Activated CD4-positive, alpha-beta T cell treated with anti-CD3 and anti-CD28 coated beads, Interleukin-2, amount 10 ng/mL, durations not matched to agents 7 days and 5 days (primary cell): Measurements from ENCODE around the gene ZDHHC8. TPM values are rescaled to one million over a fixed set of nuclear protein-coding genes. Genes with fewer than 3 reads are reported as not detected.
A peak's percentile ranks its signal among the peaks of the same experiment; 100 is the strongest.
"Not testable (repeated sequence)": the region's sequence is repeated elsewhere in the genome, so short reads cannot be mapped to it uniquely, and the experiment has no call there.

Experiments used
- CTCF ChIA-PET: fragments of 350-600 bp; sonication (Branson Sonifier 250); formaldehyde crosslinking; loops from one replicate; lab custom pipeline; 2021; ENCODE audit warnings: antibody characterized with exemption; lab: Charles Lee
- POLR2A ChIA-PET: fragments of 350-600 bp; sonication (Branson Sonifier 250); formaldehyde crosslinking; loops from one replicate; lab custom pipeline; 2021; ENCODE audit warnings: antibody characterized with exemption; lab: Charles Lee
- DNase-seq: peaks from one replicate; pipeline ENCODE4 v3.0.0-alpha.2; 2020
- H3K27ac Mint-ChIP-seq: one replicate; pipeline ENCODE4 v1.8.0; 2021; ENCODE audit warnings: mild to moderate bottlenecking, moderate library complexity, mixed read lengths
- H3K27me3 Mint-ChIP-seq: one replicate; pipeline ENCODE4 v1.8.0; 2021; ENCODE audit warnings: mixed read lengths
- H3K36me3 Mint-ChIP-seq: one replicate; pipeline ENCODE4 v1.8.0; 2021; ENCODE audit warnings: low read depth, mixed read lengths
- H3K4me1 Mint-ChIP-seq: one replicate; pipeline ENCODE4 v1.8.0; 2021; ENCODE audit warnings: mixed read lengths
- H3K4me3 Mint-ChIP-seq: one replicate; pipeline ENCODE4 v1.8.0; 2021; ENCODE audit warnings: mild to moderate bottlenecking, moderate library complexity, mixed read lengths
- H3K9me3 Mint-ChIP-seq: one replicate; pipeline ENCODE4 v1.8.0; 2021; ENCODE audit warnings: mixed read lengths
- total RNA-seq, 2 experiments: library from RNA; stranded (reverse); gene quantifications; one replicate each; pipeline ENCODE4 v1.2.3, GENCODE V29; 2021

The ZDHHC8 gene
- total RNA-seq, 2 experiments from 2014 or later, result 57.9 to 58.9 TPM

DNA sequence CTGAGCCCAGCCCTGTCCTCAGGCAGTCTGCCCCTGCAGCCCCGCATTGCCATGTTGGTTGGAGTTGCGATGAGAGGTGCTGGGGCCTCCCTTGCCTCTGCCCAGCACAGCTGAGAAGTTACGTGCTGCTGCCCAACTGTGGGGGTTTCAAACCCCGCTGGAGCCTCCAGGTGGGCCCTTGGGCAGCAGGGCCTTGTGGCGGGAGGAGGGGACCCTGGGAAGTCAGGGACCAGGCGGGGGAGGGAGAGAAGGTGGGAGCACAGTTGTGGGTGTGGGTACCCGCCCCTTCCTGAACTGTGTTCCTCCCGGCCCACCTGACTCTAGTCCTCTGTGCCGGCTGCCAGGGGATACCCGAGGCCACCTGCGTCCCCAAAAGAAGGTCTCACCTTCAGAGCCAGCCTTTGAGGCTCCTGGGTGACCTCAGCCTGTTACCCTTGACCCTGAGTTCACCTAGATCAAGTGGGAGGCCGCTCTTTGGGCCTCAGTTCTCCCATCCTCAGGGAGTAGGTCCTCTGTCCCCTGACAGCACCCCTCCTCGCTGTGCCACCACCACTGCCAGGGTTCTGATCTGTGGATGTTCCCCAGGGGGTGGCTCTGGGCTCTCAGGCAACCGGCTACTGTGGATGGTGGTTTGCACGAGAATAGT is 26.9 kb downstream of the ZDHHC8 start:
- no peak for DNase-seq
- ChIA-PET CTCF (no interaction called here), POLR2A (no interaction called here)
- Mint-ChIP-seq H3K36me3 (no peaks in the 10 kb centered on the region), H3K9me3 (no peaks in the 10 kb centered on the region), H3K4me3 (no peak overlapping the region), H3K27ac (peak overlapping the region; percentile 13), H3K4me1 (peaks cover 4% of the 10 kb centered on the region), H3K27me3 (peaks cover 3% of the 10 kb centered on the region)

DNA sequence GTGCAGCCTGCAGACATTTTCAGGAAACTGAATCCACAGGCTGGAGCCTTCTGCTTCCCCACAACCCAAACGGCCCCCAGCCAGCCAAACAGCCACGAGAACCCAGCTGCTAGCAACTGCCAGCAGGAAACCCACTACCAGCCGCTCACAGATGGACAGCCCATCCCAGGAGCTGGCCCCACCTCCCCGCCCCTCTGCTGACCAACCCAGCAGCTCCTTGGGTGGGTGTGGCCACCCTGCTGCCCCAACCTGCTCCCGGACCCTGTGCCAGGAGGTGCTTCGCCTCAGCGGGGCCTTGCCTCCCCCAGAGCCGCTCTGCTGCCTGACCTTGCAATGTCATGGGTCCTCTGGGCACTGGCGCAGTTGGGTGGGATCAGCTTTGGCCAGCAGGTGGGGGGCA is 27.5 kb downstream of the ZDHHC8 start:
- no peak overlapping the region for H3K27ac Mint-ChIP-seq
- H3K4me1 Mint-ChIP-seq, result peaks cover 4% of the 10 kb centered on the region
- POLR2A ChIA-PET, result no interaction called here
- H3K36me3 Mint-ChIP-seq, result no peaks in the 10 kb centered on the region
- H3K9me3 Mint-ChIP-seq, result no peaks in the 10 kb centered on the region
- no peak for DNase-seq
- H3K4me3 Mint-ChIP-seq, result no peak overlapping the region
- CTCF ChIA-PET, result no interaction called here
- H3K27me3 Mint-ChIP-seq, result peaks cover 3% of the 10 kb centered on the region

DNA sequence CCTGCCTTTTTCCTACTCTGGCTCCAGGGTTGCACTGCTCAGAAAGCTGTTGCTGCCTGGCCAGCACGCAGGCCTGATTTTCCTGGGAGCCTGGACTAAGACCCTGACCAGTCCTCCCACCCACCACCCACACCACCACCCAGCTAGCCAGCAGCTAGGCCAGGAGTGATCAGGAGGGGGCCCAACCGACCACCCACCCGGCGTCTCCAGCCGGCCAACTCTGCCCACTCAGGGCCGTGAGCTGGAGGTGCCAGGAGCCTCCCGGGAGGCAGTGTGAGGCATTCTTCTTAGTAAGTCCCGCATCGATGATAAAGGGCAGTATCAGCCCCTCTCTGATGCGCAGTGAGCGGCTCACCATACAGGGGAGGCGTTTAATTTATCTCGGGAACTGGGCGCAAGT is 27.9 kb downstream of the ZDHHC8 start:
- H3K9me3 Mint-ChIP-seq, H3K27me3 Mint-ChIP-seq, H3K27ac Mint-ChIP-seq, POLR2A ChIA-PET, H3K4me1 Mint-ChIP-seq, DNase-seq, H3K4me3 Mint-ChIP-seq, H3K36me3 Mint-ChIP-seq, CTCF ChIA-PET: not testable (repeated sequence)

GRCh38 chr22:20160041-20160440 is 28.4 kb downstream of the ZDHHC8 start:
- Mint-ChIP-seq H3K27ac (no peak overlapping the region), H3K9me3 (peaks cover 2% of the 10 kb centered on the region), H3K36me3 (no peaks in the 10 kb centered on the region), H3K27me3 (peaks cover 3% of the 10 kb centered on the region), H3K4me1 (peaks cover 2% of the 10 kb centered on the region), H3K4me3 (no peak overlapping the region)
- ChIA-PET POLR2A (no interaction called here), CTCF (no interaction called here)
- DNase-seq, result no peak

- H3K27me3 Mint-ChIP-seq, result no peaks in the 10 kb centered on the region
- no peak for DNase-seq
- H3K27ac Mint-ChIP-seq, result no peak overlapping the region
- no peaks in the 10 kb centered on the region for H3K36me3 Mint-ChIP-seq
- H3K4me1 Mint-ChIP-seq, result no peaks in the 10 kb centered on the region
- peaks cover 2% of the 10 kb centered on the region for H3K9me3 Mint-ChIP-seq
- H3K4me3 Mint-ChIP-seq, result no peak overlapping the region
- POLR2A ChIA-PET, result no interaction called here
- CTCF ChIA-PET, result no interaction called here
Measured at GRCh38 chr22:20164863-20165262, 33.3 kb downstream of the ZDHHC8 start.

DNA sequence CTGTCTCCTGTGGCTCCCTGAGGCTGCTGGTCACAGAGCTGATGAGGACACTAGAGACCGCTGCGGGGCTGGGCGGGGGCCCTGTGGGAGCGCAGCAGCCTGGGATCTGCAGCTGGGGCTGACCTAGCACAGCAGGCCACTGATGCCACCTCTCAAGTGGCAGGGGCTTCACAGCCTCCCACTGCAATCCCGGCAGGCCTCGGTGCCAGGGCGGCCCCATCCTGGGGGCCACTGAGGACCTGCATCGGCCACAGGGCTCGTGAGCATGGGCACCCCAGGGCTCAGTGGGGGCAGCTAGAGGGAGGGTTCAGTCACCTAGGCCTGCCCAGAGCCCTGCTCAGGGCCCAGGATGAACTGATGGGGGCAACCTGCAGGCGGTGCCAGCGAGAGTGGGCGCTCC is 33.8 kb downstream of the ZDHHC8 start:
- no peaks in the 10 kb centered on the region for H3K4me1 Mint-ChIP-seq
- H3K27ac Mint-ChIP-seq, result no peak overlapping the region
- H3K27me3 Mint-ChIP-seq, result peaks cover under 1% of the 10 kb centered on the region
- ChIA-PET POLR2A (no interaction called here), CTCF (no interaction called here)
- peaks cover 2% of the 10 kb centered on the region for H3K9me3 Mint-ChIP-seq
- H3K4me3 Mint-ChIP-seq, result no peak overlapping the region
- H3K36me3 Mint-ChIP-seq, result no peaks in the 10 kb centered on the region
- no peak for DNase-seq

DNA sequence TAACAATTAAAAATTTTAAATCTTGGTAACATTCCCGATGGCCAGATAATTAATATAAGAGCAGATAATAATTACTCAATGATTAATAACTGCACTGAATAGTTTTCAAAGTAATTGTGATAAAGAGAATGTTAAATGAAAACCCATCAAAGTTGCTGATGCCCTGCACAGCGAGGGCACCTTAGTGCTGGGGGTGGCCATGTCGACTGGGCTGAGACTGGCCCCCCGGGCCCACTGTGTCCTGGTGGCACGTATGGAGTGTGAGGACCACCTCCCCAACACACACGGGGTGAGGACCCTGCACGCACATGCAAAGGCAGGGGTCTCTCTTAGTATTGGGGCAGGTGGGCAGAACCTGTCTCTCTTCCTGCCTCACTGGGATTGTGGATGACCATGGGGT is 34.3 kb downstream of the ZDHHC8 start:
- no peak for DNase-seq
- Mint-ChIP-seq H3K4me3 (no peak overlapping the region), H3K27me3 (peaks cover 2% of the 10 kb centered on the region), H3K9me3 (peaks cover 2% of the 10 kb centered on the region), H3K36me3 (no peaks in the 10 kb centered on the region), H3K27ac (no peak overlapping the region), H3K4me1 (no peaks in the 10 kb centered on the region)
- ChIA-PET CTCF (no interaction called here), POLR2A (no interaction called here)

- no peaks in the 10 kb centered on the region for H3K36me3 Mint-ChIP-seq
- peaks cover 2% of the 10 kb centered on the region for H3K27me3 Mint-ChIP-seq
- ChIA-PET CTCF (interaction anchor here (1.7 kb wide), 1 partner anchor 9 kb away, joined by 4 read pairs; no protein-coding TSS in a partner anchor), POLR2A (no interaction called here)
- no peaks in the 10 kb centered on the region for H3K4me1 Mint-ChIP-seq
- DNase-seq, result no peak
- no peak overlapping the region for H3K4me3 Mint-ChIP-seq
- peaks cover 2% of the 10 kb centered on the region for H3K9me3 Mint-ChIP-seq
- H3K27ac Mint-ChIP-seq, result no peak overlapping the region
Measured at GRCh38 chr22:20166703-20167102, 35.1 kb downstream of the ZDHHC8 start.

GRCh38 chr22:20167643-20168322 is 36.2 kb downstream of the ZDHHC8 start:
- no peak for DNase-seq
- ChIA-PET POLR2A (no interaction called here), CTCF (interaction anchor here (1.7 kb wide), 1 partner anchor 10 kb away, joined by 4 read pairs; no protein-coding TSS in a partner anchor)
- Mint-ChIP-seq H3K9me3 (peaks cover 2% of the 10 kb centered on the region), H3K36me3 (no peaks in the 10 kb centered on the region), H3K27me3 (peaks cover 2% of the 10 kb centered on the region), H3K4me1 (no peaks in the 10 kb centered on the region), H3K4me3 (no peak overlapping the region), H3K27ac (no peak overlapping the region)

- H3K27ac Mint-ChIP-seq, result no peak overlapping the region
- POLR2A ChIA-PET, result no interaction called here
- peaks cover 2% of the 10 kb centered on the region for H3K27me3 Mint-ChIP-seq
- no peaks in the 10 kb centered on the region for H3K4me1 Mint-ChIP-seq
- H3K36me3 Mint-ChIP-seq, result no peaks in the 10 kb centered on the region
- no peak overlapping the region for H3K4me3 Mint-ChIP-seq
- DNase-seq, result no peak
- H3K9me3 Mint-ChIP-seq, result peaks cover under 1% of the 10 kb centered on the region
- CTCF ChIA-PET, result no interaction called here
Measured at GRCh38 chr22:20169253-20169822, 37.7 kb downstream of the ZDHHC8 start.

GRCh38 chr22:20170170-20170569 is 38.6 kb downstream of the ZDHHC8 start:
- POLR2A ChIA-PET, result no interaction called here
- no peaks in the 10 kb centered on the region for H3K9me3 Mint-ChIP-seq
- DNase-seq, result no peak
- CTCF ChIA-PET, result no interaction called here
- H3K4me1 Mint-ChIP-seq, result no peaks in the 10 kb centered on the region
- H3K4me3 Mint-ChIP-seq, result no peak overlapping the region
- peaks cover 2% of the 10 kb centered on the region for H3K27me3 Mint-ChIP-seq
- H3K27ac Mint-ChIP-seq, result peak overlapping the region; percentile 13
- no peaks in the 10 kb centered on the region for H3K36me3 Mint-ChIP-seq

DNA sequence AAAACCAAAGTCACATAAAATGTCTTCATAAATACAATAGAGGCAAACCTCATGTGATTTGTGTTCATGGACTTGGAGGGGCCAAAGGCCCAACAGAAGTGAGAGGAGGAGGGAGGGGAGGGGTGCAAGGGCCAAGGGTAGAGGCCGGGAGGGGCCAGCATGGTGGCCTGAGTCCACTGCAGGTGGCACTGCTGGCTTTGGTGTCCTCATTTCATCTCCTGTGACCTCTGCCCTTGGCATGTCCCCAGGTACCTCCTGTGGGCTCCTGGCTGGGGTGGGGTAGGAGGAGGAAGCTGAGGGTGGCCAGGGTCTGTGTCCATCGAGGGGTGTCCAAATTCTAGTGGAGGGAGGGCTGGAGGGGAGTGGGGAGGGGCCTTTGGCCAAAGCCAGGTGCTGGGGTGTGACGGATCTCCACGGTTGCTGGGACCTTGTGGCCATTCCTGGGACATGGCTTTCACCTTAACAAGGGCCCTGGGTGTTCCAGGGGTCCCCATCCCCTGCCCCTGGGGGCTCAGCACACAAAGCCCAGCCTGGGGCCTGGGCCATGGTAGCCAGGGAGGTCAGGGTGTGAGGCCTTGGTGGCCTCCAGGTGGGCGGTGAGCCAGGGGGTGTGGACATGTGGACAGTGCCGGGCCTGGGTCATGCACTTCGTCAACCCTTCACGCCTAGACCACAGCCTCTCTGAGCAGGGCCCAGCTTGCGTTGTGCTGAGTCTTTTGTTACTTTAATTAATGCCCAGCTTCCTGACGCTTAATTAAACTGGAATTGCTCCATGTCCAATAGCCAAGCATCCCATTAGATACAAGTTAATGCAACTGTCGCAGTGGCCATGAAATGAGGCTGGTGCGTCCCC is 39.9 kb downstream of the ZDHHC8 start:
- Mint-ChIP-seq H3K36me3 (no peaks in the 10 kb centered on the region), H3K27me3 (peaks cover 2% of the 10 kb centered on the region), H3K4me1 (no peaks in the 10 kb centered on the region), H3K4me3 (no peak overlapping the region), H3K27ac (no peak overlapping the region), H3K9me3 (no peaks in the 10 kb centered on the region)
- no peak for DNase-seq
- CTCF ChIA-PET, result interaction anchor here (1.0 kb wide), 2 partner anchors 15 to 16 kb away, joined by 3 read pairs; no protein-coding TSS in a partner anchor
- POLR2A ChIA-PET, result no interaction called here
